GM18520 (cell line): Measurements from ENCODE around the gene ANO4.

Experiments used
- ATAC-seq: cut with Tn5 transposase; IDR thresholded peaks from one replicate; pipeline ENCODE4 v1.9.1; 2021; ENCODE audit not compliant: unreplicated experiment

The ANO4 gene

DNA sequence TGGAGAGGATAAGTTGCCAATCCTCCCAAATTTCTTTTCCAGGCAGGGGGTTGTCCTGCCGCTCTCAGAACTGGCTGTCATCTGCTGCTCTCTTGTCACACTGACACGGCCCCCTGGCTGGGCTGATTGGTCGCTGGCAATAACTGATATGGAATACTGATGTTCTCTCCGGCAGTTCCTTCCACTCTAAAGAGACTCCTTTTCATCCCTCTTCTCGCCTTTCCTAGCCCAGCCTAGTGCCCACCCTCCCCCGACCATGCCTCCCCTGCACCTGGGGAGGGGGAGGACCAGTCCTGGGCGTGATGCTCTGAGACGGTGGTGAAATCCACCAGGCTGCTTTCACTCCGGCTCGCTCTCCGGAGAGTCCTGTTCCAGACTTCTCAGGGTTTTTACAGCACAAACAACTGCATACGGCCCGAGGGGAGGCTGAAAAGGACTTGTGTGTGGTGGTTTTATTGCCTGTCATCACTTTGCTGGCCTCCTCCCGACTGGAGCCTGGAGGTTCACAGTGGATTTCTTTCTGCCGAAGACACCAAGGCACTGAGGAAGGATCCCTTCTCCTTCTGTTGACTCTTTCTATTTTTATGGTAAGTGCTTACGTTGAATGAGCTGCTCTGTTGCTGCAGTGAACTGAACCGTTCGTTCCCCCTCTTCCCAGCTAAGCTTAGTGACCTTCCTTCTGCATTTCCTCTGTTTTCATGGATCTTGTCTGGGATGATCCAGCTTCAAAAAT, at the start of gene ANO4:
Gene ANO4, plus strand, starts transcription at position 336 of the 733 bp plus-strand sequence. CDS start 107,010 bp downstream, outside the sequence.
- ATAC-seq, result no peak

DNA sequence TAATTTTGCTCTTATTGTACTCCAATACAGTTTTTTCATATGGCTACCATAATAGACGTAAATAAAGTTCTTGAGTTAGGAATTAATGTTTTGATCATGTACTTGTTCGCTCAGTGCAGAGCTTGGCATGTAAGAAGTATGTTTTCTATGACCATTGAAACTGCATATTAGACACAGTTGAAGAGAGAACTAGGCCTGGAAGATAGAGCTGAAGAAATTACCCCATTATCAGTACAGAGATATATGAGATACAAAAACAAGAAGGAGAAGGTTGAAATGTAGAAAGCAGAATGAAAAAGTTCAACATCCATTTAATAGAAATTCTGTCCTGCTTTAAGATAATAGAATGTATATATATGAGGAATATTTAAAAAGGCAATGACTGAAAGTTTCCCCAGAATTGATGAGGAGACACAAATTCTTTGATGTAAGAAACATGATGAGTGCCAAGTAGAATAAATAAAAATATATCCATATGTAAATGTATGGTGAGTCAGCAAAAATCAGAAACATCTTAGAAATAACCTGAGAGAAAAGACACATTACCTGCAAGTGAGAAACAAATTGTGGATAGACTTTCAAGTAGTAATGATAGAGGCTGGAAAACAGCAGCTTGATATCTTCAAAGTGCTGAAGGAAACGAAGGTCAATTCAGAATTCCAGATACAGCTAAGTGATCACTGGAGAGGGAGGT, 49.1 kb upstream of the ANO4 start:
- no peak for ATAC-seq

DNA sequence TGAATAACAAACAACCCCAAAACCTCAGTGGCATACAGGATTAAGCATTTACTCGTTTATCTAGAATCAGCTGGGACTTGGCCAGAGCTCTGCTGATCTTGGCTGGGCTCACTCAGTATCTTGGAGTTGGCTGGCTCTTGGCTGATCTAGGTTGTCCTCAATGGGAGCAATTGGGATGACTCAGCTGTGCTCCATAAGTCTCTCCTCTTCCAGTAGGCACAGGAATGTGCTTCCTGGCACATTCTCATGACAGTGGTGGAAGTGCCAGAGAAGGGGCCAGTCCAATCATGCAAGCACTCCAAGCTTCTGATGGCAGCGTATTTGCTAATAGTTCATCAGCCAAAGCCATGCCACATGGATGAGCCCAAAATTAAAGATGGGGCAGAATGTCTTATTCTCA, 41.7 kb upstream of the ANO4 start:
- ATAC-seq, result no peak

DNA sequence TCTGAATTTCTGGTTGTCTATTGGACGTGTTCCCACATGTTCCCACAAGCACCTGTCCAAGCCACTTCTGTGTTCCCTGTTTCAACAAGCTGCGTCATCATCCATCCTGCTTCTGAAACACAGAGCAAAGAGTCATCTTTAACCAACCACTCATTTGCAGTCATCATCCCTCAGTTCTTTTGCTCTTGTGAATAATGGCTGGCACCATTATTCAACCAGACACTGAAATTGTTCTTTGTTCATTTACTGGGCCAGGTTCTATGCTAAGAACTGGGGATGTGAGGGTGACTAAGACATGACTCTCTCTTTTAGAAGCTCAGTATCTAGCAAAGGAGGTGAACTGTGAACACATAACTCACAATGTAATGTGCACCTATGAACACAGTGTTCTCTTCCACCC, 40.7 kb upstream of the ANO4 start:
- ATAC-seq, result no peak

DNA sequence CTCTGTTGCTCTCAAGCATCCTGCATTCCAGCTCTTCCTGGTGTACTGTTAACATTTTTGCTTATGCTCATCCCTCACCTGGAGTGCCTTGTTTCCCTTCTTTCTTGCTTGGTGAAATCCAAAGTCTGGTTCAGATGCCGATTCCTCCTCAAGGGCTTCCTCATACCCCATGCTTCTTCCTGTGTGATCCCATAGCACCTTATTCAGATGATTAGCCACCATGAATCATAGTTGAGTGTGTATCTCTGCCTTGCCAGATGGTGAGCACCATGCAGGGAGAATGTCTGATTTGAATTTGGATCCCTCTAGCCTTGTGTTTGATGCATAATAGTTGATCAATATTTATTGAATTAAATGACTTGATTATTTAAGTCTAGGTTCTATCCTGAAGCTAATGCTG, 39.4 kb upstream of the ANO4 start:
- ATAC-seq, result no peak

- ATAC-seq, result no peak
These were observed 36.5 kb upstream of the ANO4 start for GRCh38 chr12:100758083-100758482.

DNA sequence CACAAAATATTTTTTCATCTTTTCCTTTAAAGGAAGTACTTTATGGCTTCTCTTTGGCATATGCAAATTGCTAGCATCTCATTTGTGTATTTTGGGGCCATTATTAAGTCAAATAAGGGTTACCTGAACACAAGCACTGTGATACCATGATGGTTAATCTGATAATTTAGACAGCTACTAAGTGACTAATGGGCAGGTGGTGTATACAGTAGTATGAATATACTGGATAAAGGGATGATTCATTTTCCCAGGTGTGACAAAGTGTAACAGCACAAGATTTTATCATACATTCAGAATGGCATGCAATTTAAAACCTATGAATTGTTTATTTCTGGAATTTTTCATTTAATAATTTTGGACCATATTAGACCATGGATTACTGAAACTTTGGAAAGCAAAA, 27.2 kb upstream of the ANO4 start:
- ATAC-seq, result no peak

- ATAC-seq, result no peak
These were observed 26.6 kb upstream of the ANO4 start for GRCh38 chr12:100767950-100768349.

- no peak for ATAC-seq
These were observed 15.5 kb upstream of the ANO4 start for GRCh38 chr12:100778967-100779590.

GRCh38 chr12:100789146-100789545, 5.4 kb upstream of the ANO4 start:
- no peak for ATAC-seq

DNA sequence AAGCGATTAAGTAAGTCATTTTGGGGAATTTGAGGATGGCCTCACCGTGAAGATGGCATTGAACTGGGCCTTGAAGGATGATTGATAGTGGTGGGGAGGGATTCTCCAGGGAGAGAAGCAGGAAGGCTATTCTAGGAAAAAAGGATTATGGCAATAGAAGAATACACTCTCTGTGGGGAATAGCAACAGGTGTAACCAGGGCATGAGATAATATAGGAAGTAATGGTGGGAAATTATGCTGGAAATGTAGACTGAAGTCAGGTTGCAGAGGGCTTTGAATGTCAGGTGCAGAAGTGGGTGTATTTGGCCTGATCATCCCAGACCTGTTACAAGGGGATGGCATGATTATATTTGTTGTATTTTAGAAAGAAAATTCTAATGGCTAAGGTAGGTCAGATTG, 4.6 kb upstream of the ANO4 start:
- ATAC-seq, result no peak

GRCh38 chr12:100790552-100790951, 4.0 kb upstream of the ANO4 start:
- ATAC-seq, result no peak

DNA sequence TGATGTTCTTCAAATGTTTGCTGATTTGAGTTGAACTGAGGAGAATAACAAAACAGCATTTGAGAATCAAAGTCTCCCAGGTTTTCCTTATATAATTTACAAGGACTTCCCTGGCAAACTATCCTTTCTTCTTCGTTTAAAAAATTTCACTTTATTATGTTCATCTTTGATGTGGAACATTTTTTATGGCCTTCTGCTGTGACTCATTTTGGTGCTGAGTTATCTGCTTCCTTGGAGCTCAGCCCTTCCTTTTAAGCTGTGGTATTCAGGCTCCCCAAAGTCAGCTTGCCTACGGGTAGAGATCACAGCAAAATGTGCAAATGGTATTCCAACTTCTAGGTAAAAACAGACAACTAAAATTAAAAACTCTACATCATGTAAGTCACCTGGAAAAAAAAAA, 1.4 kb upstream of the ANO4 start:
- no peak for ATAC-seq

GRCh38 chr12:100795174-100795799, 711 bp downstream of the ANO4 start:
- ATAC-seq, result no peak

- no peak for ATAC-seq
These were observed 1.2 kb downstream of the ANO4 start for GRCh38 chr12:100795800-100796179.

DNA sequence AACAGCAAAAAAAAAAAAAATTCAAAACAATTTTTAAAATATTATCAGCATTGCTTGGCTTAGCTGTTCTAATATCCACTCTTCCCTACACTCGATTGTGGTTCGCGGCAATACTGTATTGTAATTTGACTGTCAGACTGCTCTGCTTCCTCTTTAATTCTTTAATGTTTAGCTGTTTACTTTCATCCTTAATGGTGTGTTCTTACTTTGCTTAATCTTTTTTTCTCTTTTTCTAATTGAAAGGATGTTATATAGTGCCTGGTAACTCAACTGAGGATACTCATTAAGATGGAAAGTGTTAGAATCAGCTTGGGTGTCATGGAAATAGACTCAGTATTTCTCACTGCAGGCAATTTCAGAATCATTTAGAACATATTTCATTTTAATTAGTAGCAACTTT, 2.0 kb downstream of the ANO4 start:
- no peak for ATAC-seq

GRCh38 chr12:100797246-100797645, 2.7 kb downstream of the ANO4 start:
- no peak for ATAC-seq

GRCh38 chr12:100797786-100798185, 3.2 kb downstream of the ANO4 start:
- ATAC-seq, result no peak

DNA sequence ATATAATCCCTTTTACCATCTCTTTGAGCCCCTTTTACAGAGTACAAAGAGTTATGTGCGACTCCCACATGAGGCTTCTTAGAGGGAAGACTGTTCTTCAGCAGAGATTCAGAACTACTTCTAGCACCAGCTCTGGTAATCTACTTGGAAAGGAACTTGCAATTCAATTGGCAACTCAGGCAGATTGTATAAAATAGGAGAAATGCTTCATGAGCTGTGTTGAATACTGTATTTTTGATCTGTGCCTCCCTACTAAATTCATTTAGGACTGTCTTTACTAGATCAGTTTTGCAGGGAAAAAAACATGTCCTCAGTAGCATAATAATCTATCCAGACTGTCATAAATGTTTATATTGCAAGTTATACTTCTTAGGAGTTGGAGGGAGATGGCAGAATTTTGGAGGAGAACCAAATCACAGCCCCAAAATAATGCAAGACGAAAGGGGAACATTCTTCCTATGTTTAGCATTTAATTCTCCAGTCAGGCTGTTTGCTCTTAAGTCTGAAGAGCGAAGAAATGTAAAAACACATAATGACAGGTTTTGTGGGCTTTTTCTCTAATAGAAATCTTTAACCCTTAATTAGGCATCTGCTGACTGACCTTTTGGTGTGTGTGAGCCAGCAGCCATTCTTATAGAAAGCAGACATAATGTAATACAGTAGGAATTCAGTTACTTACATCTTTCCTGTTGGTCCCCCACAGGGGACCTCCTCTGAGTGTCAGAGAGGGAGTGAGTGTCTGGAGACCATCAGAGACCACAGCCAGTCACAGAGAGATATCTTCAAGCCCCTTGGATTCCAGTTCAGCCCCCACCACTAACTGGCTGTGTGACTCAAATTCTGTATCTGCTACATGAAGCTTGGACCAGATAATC, 3.9 kb downstream of the ANO4 start:
- no peak for ATAC-seq

GRCh38 chr12:100799770-100800169, 5.2 kb downstream of the ANO4 start:
- ATAC-seq, result no peak

- ATAC-seq, result no peak
These were observed 6.1 kb downstream of the ANO4 start for GRCh38 chr12:100800723-100801122.
